KMS-11 (cell line): ENCODE results near the gene HLA-C.

Source experiments
- H2AFZ ChIP-seq: fragments of 200-600 bp; sonication (generic); 2 replicates; pipeline ENCODE4 v1.6.1; 2016; ENCODE audit warnings: antibody characterized with exemption, mixed run types, low read depth
- H3K27ac ChIP-seq: fragments of 200-600 bp; sonication (generic); 2 replicates; pipeline ENCODE4 v1.6.1; 2016; ENCODE audit warnings: mild to moderate bottlenecking, mixed run types
- H3K27me3 ChIP-seq: fragments of 200-600 bp; sonication (generic); 2 replicates; pipeline ENCODE4 v1.6.1; 2017; ENCODE audit warnings: mild to moderate bottlenecking, low read depth, mixed run types, moderate library complexity; ENCODE audit not compliant: insufficient read depth
- H3K36me3 ChIP-seq: fragments of 200-600 bp; sonication (generic); 2 replicates; pipeline ENCODE4 v1.6.1; 2017; ENCODE audit warnings: mild to moderate bottlenecking, mixed run types; ENCODE audit not compliant: insufficient read depth
- H3K4me1 ChIP-seq: fragments of 200-600 bp; sonication (generic); 2 replicates; pipeline ENCODE4 v1.6.1; 2016; ENCODE audit warnings: mild to moderate bottlenecking, low read depth, mixed run types; ENCODE audit not compliant: poor library complexity, severe bottlenecking
- H3K4me2 ChIP-seq: fragments of 200-600 bp; sonication (generic); 2 replicates; pipeline ENCODE4 v1.7.0; 2016; ENCODE audit warnings: mild to moderate bottlenecking, mixed run types
- H3K4me3 ChIP-seq: fragments of 200-600 bp; sonication (generic); IDR thresholded peaks from 2 replicates; pipeline ENCODE4 v1.6.1; 2017; ENCODE audit warnings: low read depth, low read length, mixed read lengths; ENCODE audit not compliant: insufficient read depth
- H3K79me2 ChIP-seq: fragments of 200-600 bp; sonication (generic); 2 replicates; pipeline ENCODE4 v1.6.1; 2016; ENCODE audit warnings: low read depth, mixed run types; ENCODE audit not compliant: insufficient read depth
- H3K9ac ChIP-seq: fragments of 200-600 bp; sonication (generic); 2 replicates; pipeline ENCODE4 v1.6.1; 2016; ENCODE audit warnings: mild to moderate bottlenecking, mixed run types
- H4K20me1 ChIP-seq: fragments of 200-600 bp; sonication (generic); 2 replicates; pipeline ENCODE4 v1.6.1; 2016; ENCODE audit warnings: mild to moderate bottlenecking, mixed run types; ENCODE audit not compliant: insufficient read depth
- TF ChIP-seq, protein P1 (sequence below): fragments of 200-600 bp; sonication (generic); conservative IDR thresholded peaks from 2 replicates; pipeline ENCODE4 v1.6.1; 2017; ENCODE audit warnings: low read depth, mild to moderate bottlenecking, antibody characterized with exemption, low read length, moderate library complexity, mixed read lengths

The HLA-C gene

DNA sequence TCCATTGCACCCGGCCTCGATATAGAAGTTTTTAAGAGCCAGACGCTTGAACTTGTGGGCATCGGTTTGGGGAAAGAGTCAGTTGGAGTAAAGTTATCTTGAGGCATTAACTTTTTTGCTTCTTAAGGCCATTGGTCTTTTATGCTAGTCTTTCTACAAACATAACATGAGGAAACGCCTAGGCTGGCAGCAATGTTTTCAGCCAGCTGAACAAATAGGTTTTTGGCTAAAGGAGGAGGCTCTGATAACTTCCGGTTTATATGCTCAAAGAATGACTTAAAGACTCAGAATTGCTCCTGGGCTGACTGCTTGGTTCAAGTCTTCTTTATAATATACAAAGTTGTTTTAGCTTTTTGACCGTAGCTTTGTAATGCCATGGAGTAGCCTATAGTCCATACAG is 46.2 kb downstream of the HLA-C start:
- Histone ChIP-seq H2AFZ (no peak overlapping the region), H3K79me2 (no peaks in the 10 kb centered on the region), H3K27ac (no peak overlapping the region), H3K36me3 (no peaks in the 10 kb centered on the region), H4K20me1 (no peaks in the 10 kb centered on the region), H3K4me3 (no peak overlapping the region), H3K9ac (no peak overlapping the region), H3K4me2 (no peak overlapping the region), H3K4me1 (no peaks in the 10 kb centered on the region), H3K27me3 (no peaks in the 10 kb centered on the region)
- TF ChIP-seq, protein P1, sequence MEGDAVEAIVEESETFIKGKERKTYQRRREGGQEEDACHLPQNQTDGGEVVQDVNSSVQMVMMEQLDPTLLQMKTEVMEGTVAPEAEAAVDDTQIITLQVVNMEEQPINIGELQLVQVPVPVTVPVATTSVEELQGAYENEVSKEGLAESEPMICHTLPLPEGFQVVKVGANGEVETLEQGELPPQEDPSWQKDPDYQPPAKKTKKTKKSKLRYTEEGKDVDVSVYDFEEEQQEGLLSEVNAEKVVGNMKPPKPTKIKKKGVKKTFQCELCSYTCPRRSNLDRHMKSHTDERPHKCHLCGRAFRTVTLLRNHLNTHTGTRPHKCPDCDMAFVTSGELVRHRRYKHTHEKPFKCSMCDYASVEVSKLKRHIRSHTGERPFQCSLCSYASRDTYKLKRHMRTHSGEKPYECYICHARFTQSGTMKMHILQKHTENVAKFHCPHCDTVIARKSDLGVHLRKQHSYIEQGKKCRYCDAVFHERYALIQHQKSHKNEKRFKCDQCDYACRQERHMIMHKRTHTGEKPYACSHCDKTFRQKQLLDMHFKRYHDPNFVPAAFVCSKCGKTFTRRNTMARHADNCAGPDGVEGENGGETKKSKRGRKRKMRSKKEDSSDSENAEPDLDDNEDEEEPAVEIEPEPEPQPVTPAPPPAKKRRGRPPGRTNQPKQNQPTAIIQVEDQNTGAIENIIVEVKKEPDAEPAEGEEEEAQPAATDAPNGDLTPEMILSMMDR = no peak

GRCh38 chr6:31222496-31222895 is 49.4 kb downstream of the HLA-C start:
- no peaks in the 10 kb centered on the region for H4K20me1 ChIP-seq
- no peaks in the 10 kb centered on the region for H3K36me3 ChIP-seq
- TF ChIP-seq, protein P1 = no peak
- no peak overlapping the region for H3K9ac ChIP-seq
- no peak overlapping the region for H3K4me3 ChIP-seq
- no peak overlapping the region for H3K27ac ChIP-seq
- no peaks in the 10 kb centered on the region for H3K79me2 ChIP-seq
- H3K27me3 ChIP-seq = no peaks in the 10 kb centered on the region
- no peak overlapping the region for H3K4me2 ChIP-seq
- H2AFZ ChIP-seq = no peak overlapping the region
- no peaks in the 10 kb centered on the region for H3K4me1 ChIP-seq
